H1 (cell line): ENCODE results near the gene TMEM244. TPM values are rescaled to one million over a fixed set of nuclear protein-coding genes. Genes with fewer than 3 reads are reported as not detected.

Source experiments
- CTCF ChIA-PET: fragments of 300-600 bp; sonication (Branson Sonifier 250); formaldehyde crosslinking; loops from one replicate; lab custom pipeline; 2021; ENCODE audit not compliant: partially characterized antibody; lab: Charles Lee
- POLR2A ChIA-PET: fragments of 300-600 bp; sonication (Branson Sonifier 250); formaldehyde crosslinking; loops from one replicate; lab custom pipeline; 2021; ENCODE audit warnings: inconsistent platforms; ENCODE audit not compliant: partially characterized antibody; lab: Charles Lee
- DNase-seq, 2 experiments: peaks; one replicate each; pipeline versions ENCODE4 v3.0.0 to v3.0.0-alpha.2; 2010 to 2022; ENCODE audit warnings: low spot score in 2 of 2, low read depth in 1 of 2, mixed read lengths in 1 of 2
- FAIRE-seq: peaks from 2 replicates; lab custom pipeline; 2011; peaks lifted over from hg19 to GRCh38; lab: Jason Lieb, UNC
- H2AFZ ChIP-seq: 2 replicates; pipeline ENCODE4 v1.8.1; 2012; ENCODE audit warnings: low read length, inconsistent platforms
- H2AK5ac ChIP-seq: 2 replicates; pipeline ENCODE4 v1.6.1; 2013; ENCODE audit warnings: low read depth, low read length
- H2BK120ac ChIP-seq: replicated peaks from 2 replicates; pipeline ENCODE3; 2013; ENCODE audit warnings: low read depth, low read length, inconsistent platforms
- H2BK12ac ChIP-seq: 2 replicates; pipeline ENCODE4 v1.6.1; 2013; ENCODE audit warnings: low read depth, low read length
- H2BK15ac ChIP-seq: 2 replicates; pipeline ENCODE4 v1.6.1; 2013; ENCODE audit warnings: low read length
- H2BK20ac ChIP-seq: 2 replicates; pipeline ENCODE4 v1.6.1; 2013; ENCODE audit warnings: low read length
- H2BK5ac ChIP-seq: 2 replicates; pipeline ENCODE4 v1.6.1; 2013; ENCODE audit warnings: low read depth, low read length
- H3K14ac ChIP-seq: 2 replicates; pipeline ENCODE4 v1.6.1; 2013; ENCODE audit warnings: inconsistent platforms; ENCODE audit not compliant: insufficient read length
- H3K18ac ChIP-seq: 2 replicates; pipeline ENCODE4 v1.6.1; 2013; ENCODE audit warnings: low read length; ENCODE audit errors: extremely low read depth
- H3K23ac ChIP-seq: 2 replicates; pipeline ENCODE4 v1.6.1; 2013; ENCODE audit warnings: inconsistent platforms; ENCODE audit not compliant: insufficient read length
- H3K23me2 ChIP-seq: 2 replicates; pipeline ENCODE4 v1.6.1; 2013; ENCODE audit warnings: low read depth, low read length
- H3K27ac ChIP-seq: 2 replicates; pipeline ENCODE4 v1.6.1; 2011; ENCODE audit warnings: low read depth, low read length, inconsistent platforms
- H3K27me3 ChIP-seq, 4 experiments: replicated peaks in 1 of 4; 1 replicate in 1 of 4; 2 replicates in 3 of 4; pipeline versions ENCODE4 v1.6.1 to v1.8.1; 2011 to 2013; ENCODE audit warnings: low read length in 3 of 4, mild to moderate bottlenecking in 3 of 4, inconsistent platforms in 2 of 4, mixed read lengths in 2 of 4, moderate library complexity in 1 of 4; ENCODE audit not compliant: control insufficient read depth in 3 of 4, insufficient read depth in 3 of 4; ENCODE audit errors: extremely low read depth in 1 of 4
- H3K36me3 ChIP-seq, 4 experiments: 2 replicates each; pipeline versions ENCODE4 v1.6.1 to v1.8.1; 2011 to 2013; ENCODE audit warnings: mild to moderate bottlenecking in 4 of 4, low read length in 3 of 4, moderate library complexity in 2 of 4, control low read depth in 1 of 4, inconsistent platforms in 1 of 4; ENCODE audit not compliant: insufficient read depth in 4 of 4, control insufficient read depth in 2 of 4
- H3K4ac ChIP-seq: replicated peaks from 2 replicates; pipeline ENCODE3; 2013; ENCODE audit warnings: low read length, low read depth, mixed read lengths, inconsistent platforms; ENCODE audit not compliant: insufficient read length
- H3K4me1 ChIP-seq, 4 experiments: replicated peaks in 1 of 4; 1 replicate in 1 of 4; 2 replicates in 3 of 4; pipeline versions ENCODE4 v1.6.1 to v1.8.1; 2011 to 2013; ENCODE audit warnings: low read length in 3 of 4, inconsistent platforms in 2 of 4, mixed read lengths in 1 of 4; ENCODE audit not compliant: insufficient read depth in 4 of 4, control insufficient read depth in 3 of 4
- H3K4me2 ChIP-seq, 2 experiments: 2 replicates each; pipeline versions ENCODE4 v1.6.1 to v1.8.1; 2011 to 2013; ENCODE audit warnings: low read depth in 2 of 2, low read length in 2 of 2, control low read depth in 1 of 2, inconsistent platforms in 1 of 2, mild to moderate bottlenecking in 1 of 2; ENCODE audit not compliant: insufficient read depth in 1 of 2
- H3K4me3 ChIP-seq, 4 experiments: fragments of 200-600, 300-600 bp in 1 of 4; sonication (generic), shearing (Covaris generic), sonication (Bioruptor Twin) in 1 of 4; 2 replicates each; pipeline versions ENCODE4 v1.5.1 to v1.8.1; 2011 to 2016; ENCODE audit warnings: low read length in 4 of 4, low read depth in 3 of 4, control low read depth in 2 of 4, inconsistent platforms in 2 of 4, mild to moderate bottlenecking in 2 of 4, mixed read lengths in 1 of 4, moderate library complexity in 1 of 4; ENCODE audit not compliant: insufficient read depth in 2 of 4; ENCODE audit errors: extremely low read depth in 1 of 4
- H3K56ac ChIP-seq: replicated peaks from 2 replicates; pipeline ENCODE3; 2013; ENCODE audit warnings: low read depth, mild to moderate bottlenecking, mixed read lengths, low read length, inconsistent platforms; ENCODE audit not compliant: insufficient read length
- H3K79me1 ChIP-seq: 2 replicates; pipeline ENCODE4 v1.6.1; 2013; ENCODE audit warnings: low read depth, low read length, control low read depth
- H3K79me2 ChIP-seq, 2 experiments: 2 replicates each; pipeline versions ENCODE4 v1.6.1 to v1.8.1; 2012 to 2013; ENCODE audit warnings: low read length in 2 of 2, mild to moderate bottlenecking in 2 of 2, inconsistent platforms in 1 of 2; ENCODE audit not compliant: insufficient read depth in 2 of 2, control insufficient read depth in 1 of 2
- H3K9ac ChIP-seq, 4 experiments: replicated peaks in 1 of 4; 1 replicate in 1 of 4; 2 replicates in 3 of 4; pipeline versions ENCODE4 v1.6.1 to v1.8.1; 2011 to 2013; ENCODE audit warnings: low read depth in 3 of 4, low read length in 3 of 4, control low read depth in 2 of 4, mild to moderate bottlenecking in 2 of 4, moderate library complexity in 2 of 4, inconsistent platforms in 1 of 4; ENCODE audit errors: extremely low read depth in 1 of 4
- H3K9me3 ChIP-seq, 2 experiments: 2 replicates each; pipeline versions ENCODE4 v1.6.1 to v1.8.1; 2012 to 2013; ENCODE audit warnings: mild to moderate bottlenecking in 2 of 2, moderate library complexity in 2 of 2, control low read depth in 1 of 2, inconsistent platforms in 1 of 2, low read depth in 1 of 2, low read length in 1 of 2, mixed read lengths in 1 of 2; ENCODE audit not compliant: insufficient read depth in 2 of 2
- H4K20me1 ChIP-seq, 2 experiments: replicated peaks in 1 of 2; 2 replicates each; pipeline versions ENCODE3 to v1.8.1; 2011 to 2013; ENCODE audit warnings: inconsistent platforms in 2 of 2, low read length in 2 of 2, mild to moderate bottlenecking in 1 of 2; ENCODE audit not compliant: insufficient read depth in 2 of 2, control insufficient read depth in 1 of 2
- H4K5ac ChIP-seq: 2 replicates; pipeline ENCODE4 v1.6.1; 2013; ENCODE audit warnings: low read length, low read depth, mixed read lengths, inconsistent platforms; ENCODE audit not compliant: insufficient read length
- H4K8ac ChIP-seq: 2 replicates; pipeline ENCODE4 v1.8.0; 2013; ENCODE audit warnings: mild to moderate bottlenecking, moderate library complexity, low read length, inconsistent platforms; ENCODE audit not compliant: insufficient read depth; ENCODE audit errors: extremely low read depth
- H4K91ac ChIP-seq: replicated peaks from 2 replicates; pipeline ENCODE3; 2013; ENCODE audit warnings: low read length, mixed read lengths, inconsistent platforms; ENCODE audit not compliant: insufficient read length
- WGBS, 2 experiments: shearing (Covaris generic) in 1 of 2; methylation state at CpG; one replicate each; pipeline versions ENCODE4 v1.1.6 to v1.1.7; 2013 to 2015; ENCODE audit warnings: low lambda C conversion rate in 2 of 2, mixed read lengths in 2 of 2, inconsistent platforms in 1 of 2, low coverage in 1 of 2, missing lambda C conversion rate in 1 of 2; ENCODE audit not compliant: insufficient replicate concordance in 2 of 2, insufficient coverage in 1 of 2, insufficient read length in 1 of 2; ENCODE audit errors: extremely low coverage in 1 of 2, missing lambda C conversion rate in 1 of 2; 5-methylcytosine and 5-hydroxymethylcytosine counted together
- polyA plus RNA-seq, 7 experiments: library from polyadenylated mRNA; depleted of rRNA in 3 of 7; stranded (reverse) in 5 of 7; unstranded in 2 of 7; fragments of >200 nt in 5 of 7; fragments of 200-250 nt in 2 of 7; gene quantifications; 1 replicate in 5 of 7; 2 replicates in 1 of 7; 4 replicates in 1 of 7; pipeline versions ENCODE4 v1.2.1 to v1.2.3, GENCODE V29; 2011 to 2013; ENCODE audit warnings: missing spikeins in 2 of 7, mixed read lengths in 2 of 7
- total RNA-seq: library from RNA; stranded (reverse); fragmentation: NEBNext Ultra II Directional; extraction: Animal tissue kit (Norgen Biotek cat#: 25700); gene quantifications from 2 replicates; pipeline ENCODE4 v1.2.1, GENCODE V29; 2021

Gene TMEM244
- total and polyA plus RNA-seq, 2 of the 8 experiments (the other 6 are each of a cell fraction or from before 2014, with no cell fraction given) = not detected

DNA sequence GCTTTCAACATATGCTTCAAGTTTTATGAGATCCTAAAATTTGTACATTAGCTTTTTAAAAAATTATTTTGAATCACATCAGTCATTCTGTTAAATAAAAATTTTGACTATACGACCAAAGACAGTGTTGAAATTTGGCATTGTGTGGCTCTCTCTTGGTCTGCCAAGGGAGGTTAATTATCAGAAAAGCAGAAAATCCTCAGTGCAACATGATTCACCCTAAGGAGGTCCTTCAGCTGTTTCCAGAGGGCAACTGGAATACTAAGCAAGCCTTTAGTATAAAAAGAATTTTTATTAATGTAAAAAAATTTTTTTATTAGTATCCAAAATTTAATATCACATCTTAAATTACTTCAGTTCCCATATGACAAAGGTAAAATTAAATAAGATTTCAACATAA lies 23.1 kb upstream of the TMEM244 start:
- Histone ChIP-seq H2BK12ac (no peak overlapping the region), H3K4ac (no peak overlapping the region), H3K36me3 (no peaks in the 10 kb centered on the region), H4K20me1 (no peaks in the 10 kb centered on the region), H3K79me1 (no peaks in the 10 kb centered on the region), H3K79me2 (no peaks in the 10 kb centered on the region), H4K8ac (no peak overlapping the region), H4K91ac (no peak overlapping the region), H3K9me3 (no peaks in the 10 kb centered on the region), H3K27ac (no peak overlapping the region), H2AFZ (no peak overlapping the region), H4K5ac (no peak overlapping the region), H3K23ac (no peak overlapping the region), H3K56ac (no peak overlapping the region), H2AK5ac (no peak overlapping the region), H2BK120ac (no peak overlapping the region), H3K27me3 (no peaks in the 10 kb centered on the region), H3K4me2 (no peak overlapping the region), H2BK5ac (no peak overlapping the region), H3K14ac (no peak overlapping the region), H2BK15ac (no peak overlapping the region), H3K23me2 (no peaks in the 10 kb centered on the region), H3K4me1 (no peaks in the 10 kb centered on the region), H3K9ac (no peak overlapping the region), H3K18ac (no peak overlapping the region), H2BK20ac (no peak overlapping the region), H3K4me3 (no peak overlapping the region)
- no peak for FAIRE-seq
- DNase-seq = no peak
- ChIA-PET POLR2A (no interaction called here), CTCF (interaction anchor here (1.2 to 1.6 kb wide), 2 partner anchors 9 to 13 kb away, joined by 3 to 4 read pairs; no protein-coding TSS in a partner anchor)
- 88% methylated on average over 1 of the region's 1 CpG; no CpG with 5 or more reads in 1 of the 2 experiments for WGBS, 2 experiments
